Hair follicular keratinocyte (primary cell): Measurements from ENCODE around the gene STX10. TPM values are rescaled to one million over a fixed set of nuclear protein-coding genes. Genes with fewer than 3 reads are reported as not detected.

Source experiments
- total RNA-seq: library from RNA; depleted of rRNA; stranded (reverse); fragments of >200 nt; gene quantifications from 2 replicates; pipeline ENCODE4 v1.2.3, GENCODE V29; 2015

Gene STX10, protein sequence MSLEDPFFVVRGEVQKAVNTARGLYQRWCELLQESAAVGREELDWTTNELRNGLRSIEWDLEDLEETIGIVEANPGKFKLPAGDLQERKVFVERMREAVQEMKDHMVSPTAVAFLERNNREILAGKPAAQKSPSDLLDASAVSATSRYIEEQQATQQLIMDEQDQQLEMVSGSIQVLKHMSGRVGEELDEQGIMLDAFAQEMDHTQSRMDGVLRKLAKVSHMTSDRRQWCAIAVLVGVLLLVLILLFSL
- 93.3 and 98.0 TPM in 2 replicates for total RNA-seq

DNA sequence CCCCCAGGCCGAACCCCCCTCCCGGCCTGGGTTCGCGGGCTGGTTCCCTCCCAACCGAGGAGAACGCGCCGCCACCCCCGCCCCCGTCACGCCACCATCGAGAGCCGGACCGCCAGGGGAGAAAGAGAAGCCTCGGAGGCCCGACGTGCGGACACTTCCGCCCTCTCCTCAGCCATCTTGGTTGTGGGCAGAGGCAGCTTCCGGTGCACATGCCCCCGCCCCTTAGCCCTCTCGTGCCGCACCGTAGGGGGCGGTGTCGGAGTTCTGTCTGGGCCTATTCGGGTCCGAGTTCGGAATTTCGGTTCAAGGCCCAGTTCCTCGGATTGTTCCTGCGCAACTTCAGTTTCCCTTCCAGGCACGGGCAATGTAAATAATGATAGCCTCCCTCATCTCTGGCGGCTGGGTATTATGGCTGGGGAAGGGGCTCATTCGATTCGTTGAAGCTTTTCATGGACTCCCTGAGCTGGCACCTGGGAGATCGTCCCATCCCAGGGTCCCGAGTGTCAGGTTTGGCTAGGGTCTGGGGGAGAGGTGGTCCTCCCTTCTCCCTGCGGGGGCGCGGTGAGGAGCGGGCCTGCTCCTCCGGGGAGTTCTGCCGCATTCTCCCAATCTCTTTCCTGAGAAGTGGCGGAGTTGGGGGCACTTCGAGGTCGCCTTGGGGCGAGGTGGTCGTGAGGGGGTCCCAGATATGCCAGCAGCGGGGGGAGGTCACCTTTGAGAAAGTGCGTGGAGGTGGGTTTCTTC, at the start of gene STX10, which contains the start of gene IER2:
TSS of gene STX10 (minus strand) at position 189 of the 744 bp plus-strand sequence. CDS start 202 bp downstream, outside the sequence.
TSS of gene IER2 (plus strand) at position 225 of the 744 bp plus-strand sequence. CDS start 2,776 bp downstream, outside the sequence.

DNA sequence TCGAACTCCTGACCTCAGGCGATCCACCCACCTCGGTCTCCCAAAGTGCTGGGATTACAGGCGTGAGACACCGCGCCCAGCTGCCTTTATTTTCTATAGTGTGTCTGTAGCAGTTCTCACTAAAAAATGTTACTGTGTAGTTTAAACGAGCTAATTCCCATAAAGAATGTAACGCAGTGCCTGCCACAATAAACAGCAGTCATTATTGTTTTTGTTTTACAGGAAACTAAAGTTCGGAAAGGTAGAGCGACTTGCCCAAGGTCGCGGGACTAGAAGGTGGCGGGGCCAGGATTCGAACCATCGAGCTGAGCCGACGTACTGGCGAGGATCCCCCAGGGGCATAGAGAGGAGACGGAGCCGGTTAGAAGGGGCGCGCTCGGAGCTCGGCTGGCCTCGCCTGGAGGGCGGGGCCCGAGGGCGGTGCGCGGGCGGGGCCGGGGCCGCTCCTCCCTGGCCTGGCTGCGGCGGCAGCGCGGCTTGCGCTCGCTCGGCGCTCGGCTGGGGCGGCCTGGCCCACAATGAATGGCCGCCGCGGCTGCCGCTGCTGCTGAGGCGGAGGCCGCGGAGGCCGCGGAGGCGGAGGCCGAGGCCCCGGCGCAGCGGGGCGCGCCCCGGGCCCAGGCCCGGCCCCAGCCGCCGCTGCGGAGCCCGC, 32.3 kb downstream of the STX10 start, which contains the start of gene NACC1:
TSS of gene NACC1 (plus strand) at position 493 of the 652 bp plus-strand sequence. CDS start 16,944 bp downstream, outside the sequence.

DNA sequence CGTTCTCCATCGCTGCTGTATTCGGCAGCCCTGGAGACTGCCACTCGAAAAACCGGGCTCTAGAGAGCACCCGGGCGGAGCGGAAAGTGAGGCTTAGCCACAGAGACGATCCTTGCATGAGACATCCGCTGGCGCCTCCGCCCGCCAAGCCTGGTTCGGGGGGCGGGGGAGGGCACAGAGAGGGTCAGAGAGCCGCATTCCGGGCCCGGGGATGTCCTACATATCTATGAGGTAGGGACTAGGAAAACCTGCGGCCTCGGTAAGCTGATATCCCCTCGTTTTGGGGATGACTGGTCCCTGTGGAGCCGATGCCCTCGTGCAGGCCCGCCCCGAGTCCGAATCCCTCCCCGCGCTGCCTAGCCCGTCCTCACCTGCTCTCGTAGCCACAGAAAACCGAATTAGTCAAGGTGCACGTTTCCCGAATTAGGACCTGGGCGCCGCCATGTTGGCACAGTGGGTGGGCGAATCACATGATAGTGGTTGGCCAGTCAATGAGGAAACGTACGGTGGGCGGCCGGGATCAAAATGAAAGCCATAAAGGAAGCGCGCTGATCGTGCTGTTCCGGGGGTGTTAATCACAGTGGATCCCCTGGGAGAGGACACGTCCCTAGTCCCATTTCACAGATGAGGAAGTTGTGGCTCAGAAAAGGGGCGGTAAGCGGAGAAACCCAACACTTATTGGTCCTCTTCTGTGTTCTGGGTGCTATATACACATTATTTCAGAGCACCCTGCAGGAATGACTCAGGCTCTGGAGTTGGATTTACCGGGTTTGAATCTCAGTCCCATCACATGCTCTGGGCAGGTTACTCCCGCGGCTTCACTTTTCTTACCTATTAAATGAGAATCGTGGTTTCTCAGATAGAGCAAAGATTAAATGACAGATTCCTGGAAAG, 33.6 kb downstream of the STX10 start, which contains the start of gene TRMT1:
TSS of gene TRMT1 (minus strand) at position 459 of the 894 bp plus-strand sequence. CDS start at position 118, 341 bp downstream.

DNA sequence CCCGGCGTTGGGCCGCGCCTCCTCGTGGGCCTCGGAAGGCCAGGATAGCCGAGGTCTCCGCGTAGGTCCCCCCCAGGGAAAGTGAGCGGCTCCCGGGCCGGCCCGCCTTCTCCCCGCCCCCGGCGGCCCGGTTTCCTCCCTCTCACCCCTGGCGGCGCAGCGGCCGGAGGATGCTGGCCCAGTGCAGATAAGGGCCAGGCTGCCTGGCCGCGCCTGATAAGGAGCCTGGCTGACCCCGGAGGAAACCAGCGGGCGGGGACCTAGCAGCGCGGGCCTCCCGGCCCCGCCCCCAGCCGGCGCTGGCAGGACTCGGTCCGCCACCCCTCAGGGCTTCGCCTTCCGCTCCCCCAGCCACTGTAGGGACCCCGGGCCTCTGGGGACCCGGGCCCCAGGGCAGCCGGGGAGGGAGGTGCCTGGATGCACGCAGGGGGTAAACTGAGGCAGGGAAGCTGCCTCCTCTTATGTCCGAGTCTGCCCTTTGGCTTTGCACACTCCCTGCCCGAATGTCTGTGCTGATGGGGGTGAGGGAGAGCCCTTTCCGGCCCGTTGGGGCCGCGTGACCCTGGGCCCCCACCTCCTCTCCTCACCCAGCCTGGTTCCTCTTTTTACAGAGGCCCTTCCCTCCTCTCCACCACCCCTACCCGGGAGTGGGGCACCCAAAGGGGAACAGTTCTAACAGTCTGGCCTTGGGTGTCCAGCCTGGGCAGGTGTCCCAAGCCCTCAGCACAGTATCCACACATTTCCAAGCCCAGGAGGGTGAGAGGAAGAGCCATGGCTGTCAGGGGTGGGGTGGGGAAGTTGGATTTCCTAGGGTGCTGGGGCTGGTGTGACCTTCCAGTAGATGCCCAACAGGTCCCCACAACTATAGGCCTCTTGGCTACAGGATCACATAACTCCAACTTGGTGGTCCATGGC, 47.3 kb downstream of the STX10 start, which contains the start of gene LYL1:
TSS of gene LYL1 (minus strand) at position 193 of the 915 bp plus-strand sequence. CDS start 1,687 bp downstream, outside the sequence.

Other genes starting within 250 kb of the STX10 start
- gene SYCE2, start 231.1 kb downstream of the STX10 start, total RNA-seq: 0.08 and 0.23 TPM in 2 replicates
- gene FARSA, start 216.7 kb downstream of the STX10 start, total RNA-seq: 66.7 and 87.1 TPM in 2 replicates
- gene CALR, start 211.8 kb downstream of the STX10 start, total RNA-seq: 1,822 and 2,213 TPM in 2 replicates
- gene RAD23A, start 204.5 kb downstream of the STX10 start, total RNA-seq: 117 and 122 TPM in 2 replicates
- 65.8 and 102 TPM in 2 replicates for gene GADD45GIP1, start 193.2 kb downstream of the STX10 start, total RNA-seq
- not detected in 2 replicates for gene DAND5, start 180.8 kb downstream of the STX10 start, total RNA-seq
- gene NFIX, start 154.9 kb downstream of the STX10 start, total RNA-seq: 16.7 and 18.9 TPM in 2 replicates
- gene LYL1, start 47.5 kb downstream of the STX10 start, total RNA-seq: 0.53 and 2.7 TPM in 2 replicates
- gene TRMT1, start 33.6 kb downstream of the STX10 start, total RNA-seq: 35.5 and 40.1 TPM in 2 replicates
- 57.6 and 71.9 TPM in 2 replicates for gene NACC1, start 32.1 kb downstream of the STX10 start, total RNA-seq
- 123 and 158 TPM in 2 replicates for gene IER2, start within 50 bp of the STX10 start, total RNA-seq